GM21528 (cell line): Measurements from ENCODE around the gene DDC.
"Not testable (repeated sequence)": the region's sequence is repeated elsewhere in the genome, so short reads cannot be mapped to it uniquely, and the experiment has no call there.

Experiments
- ATAC-seq: cut with Tn5 transposase; IDR thresholded peaks from one replicate; pipeline ENCODE4 v1.9.1; 2021; ENCODE audit warnings: mild to moderate bottlenecking, moderate library complexity; ENCODE audit not compliant: unreplicated experiment, low FRiP score

Gene DDC

GRCh38 chr7:50530766-50531165 lies 34.4 kb downstream of the DDC start:
- ATAC-seq, result no peak

GRCh38 chr7:50529093-50529862 lies 35.9 kb downstream of the DDC start:
- no peak for ATAC-seq

GRCh38 chr7:50528266-50529092 lies 36.7 kb downstream of the DDC start:
- ATAC-seq, result no peak

GRCh38 chr7:50519350-50519749 lies 45.9 kb downstream of the DDC start:
- ATAC-seq, result not testable (repeated sequence)

- no peak for ATAC-seq
Observed at GRCh38 chr7:50513166-50513871, 51.9 kb downstream of the DDC start.

- no peak for ATAC-seq
Observed at GRCh38 chr7:50512384-50512783, 52.8 kb downstream of the DDC start.

GRCh38 chr7:50509459-50509858 lies 55.7 kb downstream of the DDC start:
- no peak for ATAC-seq

GRCh38 chr7:50508471-50508943 lies 56.7 kb downstream of the DDC start:
- ATAC-seq, result no peak

- no peak for ATAC-seq
Observed at GRCh38 chr7:50507898-50508470, 57.2 kb downstream of the DDC start.

GRCh38 chr7:50505553-50506210 lies 59.5 kb downstream of the DDC start:
- no peak for ATAC-seq

- no peak for ATAC-seq
Observed at GRCh38 chr7:50504646-50505546, 60.3 kb downstream of the DDC start.

- no peak for ATAC-seq
Observed at GRCh38 chr7:50502947-50503346, 62.3 kb downstream of the DDC start.

GRCh38 chr7:50502001-50502684 lies 63.1 kb downstream of the DDC start:
- no peak for ATAC-seq

- no peak for ATAC-seq
Observed at GRCh38 chr7:50499092-50499491, 66.1 kb downstream of the DDC start.

GRCh38 chr7:50497968-50498367 lies 67.2 kb downstream of the DDC start:
- no peak for ATAC-seq

- ATAC-seq, result no peak
Observed at GRCh38 chr7:50497068-50497642, 68.0 kb downstream of the DDC start.

- ATAC-seq, result no peak
Observed at GRCh38 chr7:50496569-50496968, 68.6 kb downstream of the DDC start.

GRCh38 chr7:50495746-50496145 lies 69.5 kb downstream of the DDC start:
- ATAC-seq, result no peak
